ENCODE results near the gene NEUROD2.

DNA sequence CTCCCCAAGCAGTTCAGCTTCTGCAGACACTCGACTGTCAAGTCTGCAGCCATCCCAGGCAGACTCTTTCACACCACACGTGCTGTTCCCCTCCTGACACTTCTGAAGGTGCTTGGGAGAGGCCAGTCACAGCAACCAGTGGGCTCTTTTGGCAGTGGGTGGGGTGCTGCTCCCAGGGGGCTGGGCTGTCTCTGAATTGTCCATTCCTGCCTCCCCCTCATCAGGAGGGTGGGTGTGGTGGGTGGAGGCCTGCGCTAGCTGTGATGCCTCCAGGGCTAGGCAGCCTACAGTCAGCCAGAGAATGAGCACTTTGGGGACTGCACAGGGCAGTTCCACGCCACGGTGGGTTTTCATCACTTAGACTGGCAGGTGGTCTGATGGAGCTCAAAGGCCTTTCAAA lies 39.5 kb upstream of the NEUROD2 start:
- TF ChIP-seq, protein P1, sequence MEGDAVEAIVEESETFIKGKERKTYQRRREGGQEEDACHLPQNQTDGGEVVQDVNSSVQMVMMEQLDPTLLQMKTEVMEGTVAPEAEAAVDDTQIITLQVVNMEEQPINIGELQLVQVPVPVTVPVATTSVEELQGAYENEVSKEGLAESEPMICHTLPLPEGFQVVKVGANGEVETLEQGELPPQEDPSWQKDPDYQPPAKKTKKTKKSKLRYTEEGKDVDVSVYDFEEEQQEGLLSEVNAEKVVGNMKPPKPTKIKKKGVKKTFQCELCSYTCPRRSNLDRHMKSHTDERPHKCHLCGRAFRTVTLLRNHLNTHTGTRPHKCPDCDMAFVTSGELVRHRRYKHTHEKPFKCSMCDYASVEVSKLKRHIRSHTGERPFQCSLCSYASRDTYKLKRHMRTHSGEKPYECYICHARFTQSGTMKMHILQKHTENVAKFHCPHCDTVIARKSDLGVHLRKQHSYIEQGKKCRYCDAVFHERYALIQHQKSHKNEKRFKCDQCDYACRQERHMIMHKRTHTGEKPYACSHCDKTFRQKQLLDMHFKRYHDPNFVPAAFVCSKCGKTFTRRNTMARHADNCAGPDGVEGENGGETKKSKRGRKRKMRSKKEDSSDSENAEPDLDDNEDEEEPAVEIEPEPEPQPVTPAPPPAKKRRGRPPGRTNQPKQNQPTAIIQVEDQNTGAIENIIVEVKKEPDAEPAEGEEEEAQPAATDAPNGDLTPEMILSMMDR (IDR thresholded peaks at IDR 0.05), result no peak
- TF ChIP-seq POLR2AphosphoS5 (IDR thresholded peaks at IDR 0.05) (no peak), POLR2A (IDR thresholded peaks at IDR 0.05) (no peak), EP300 (IDR thresholded peaks at IDR 0.05) (no peak)
